ENCODE measurements around the gene SUGP1.

The SUGP1 gene

DNA sequence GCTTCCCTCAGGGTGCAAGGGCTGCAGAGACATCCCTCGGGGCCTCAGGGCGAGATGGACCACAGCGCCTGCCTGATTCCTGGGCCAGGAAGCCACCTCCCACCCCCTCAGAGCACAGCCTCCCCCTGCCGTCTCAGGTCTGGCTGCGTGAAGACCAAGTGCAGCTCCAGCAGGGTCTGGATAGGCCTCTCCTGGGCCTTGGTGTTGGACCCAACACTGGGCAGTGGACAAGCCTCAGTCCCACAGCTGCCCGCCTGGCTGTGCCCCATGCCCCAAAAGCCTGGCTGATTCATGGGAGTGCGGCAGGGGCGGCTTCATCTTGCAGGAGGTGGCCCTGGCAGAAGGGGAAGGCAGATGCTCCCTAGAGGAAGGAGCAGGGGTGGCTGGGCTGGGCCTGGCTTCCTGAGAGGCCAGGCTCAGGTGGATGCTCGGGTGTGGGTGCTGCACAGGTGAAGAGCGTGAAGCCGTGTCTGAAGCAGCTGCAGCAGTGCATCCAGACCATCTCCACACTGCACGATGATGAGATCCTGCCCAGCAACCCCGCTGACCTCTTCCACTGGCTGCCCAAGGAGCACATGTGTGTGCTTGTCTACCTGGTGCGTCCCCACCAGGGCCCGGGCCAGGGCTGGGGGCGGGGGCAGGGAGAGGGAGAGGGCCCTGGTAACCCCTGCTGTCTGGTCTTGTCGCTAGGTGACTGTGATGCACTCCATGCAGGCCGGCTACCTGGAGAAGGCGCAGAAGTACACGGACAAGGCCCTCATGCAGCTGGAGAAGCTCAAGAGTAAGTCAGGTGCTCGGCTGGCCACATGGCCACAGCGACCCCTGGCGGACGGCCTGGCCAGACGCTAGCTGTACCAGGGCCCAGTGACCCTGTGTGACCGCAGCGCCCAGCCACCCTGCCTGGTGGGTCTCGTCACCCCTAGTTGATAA, 22.0 kb upstream of the SUGP1 start:
- no peak for DNase-seq (ENCODE audit: low read depth)

DNA sequence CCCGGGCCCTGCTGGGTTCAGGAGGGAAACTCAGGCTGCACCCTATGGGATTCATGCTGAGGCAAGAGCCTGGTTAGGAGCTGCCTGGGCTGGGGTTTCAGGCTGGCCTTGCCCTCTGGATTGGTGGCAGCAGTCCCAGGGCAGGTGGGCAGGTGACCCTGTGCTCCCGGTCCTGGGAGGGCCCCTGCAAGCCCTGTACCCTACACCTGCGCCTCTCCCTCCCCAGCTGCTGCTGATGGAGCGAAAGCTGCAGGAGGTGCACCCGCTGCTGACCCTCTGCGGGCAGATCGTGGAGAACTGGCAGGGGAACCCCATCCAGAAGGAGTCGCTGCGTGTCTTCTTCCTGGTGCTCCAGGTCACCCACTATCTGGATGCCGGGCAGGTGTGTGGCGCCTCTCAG, 20.7 kb upstream of the SUGP1 start:
- no peak for DNase-seq (ENCODE audit: low read depth)

DNA sequence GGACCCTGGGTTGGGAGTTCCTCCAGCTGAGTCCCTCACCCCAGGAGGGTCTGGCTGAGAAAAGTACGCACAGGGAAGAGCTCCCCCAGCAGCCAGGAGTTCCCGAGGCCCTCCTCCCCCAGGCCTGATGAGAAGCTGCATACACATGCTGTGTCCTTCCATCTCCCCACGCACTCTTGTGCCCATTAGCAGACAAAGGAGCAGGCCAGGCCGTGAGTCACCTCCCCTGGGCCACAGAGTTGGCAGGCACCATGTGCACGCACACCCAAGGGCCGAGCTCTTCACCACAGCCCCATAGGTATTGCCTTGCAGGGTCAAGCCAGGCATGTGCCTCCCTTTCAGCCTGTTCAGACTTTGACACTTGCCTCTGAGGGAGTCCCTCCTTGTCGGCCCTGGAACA, 17.8 kb upstream of the SUGP1 start:
- DNase-seq (ENCODE audit: low read depth) = no peak

DNA sequence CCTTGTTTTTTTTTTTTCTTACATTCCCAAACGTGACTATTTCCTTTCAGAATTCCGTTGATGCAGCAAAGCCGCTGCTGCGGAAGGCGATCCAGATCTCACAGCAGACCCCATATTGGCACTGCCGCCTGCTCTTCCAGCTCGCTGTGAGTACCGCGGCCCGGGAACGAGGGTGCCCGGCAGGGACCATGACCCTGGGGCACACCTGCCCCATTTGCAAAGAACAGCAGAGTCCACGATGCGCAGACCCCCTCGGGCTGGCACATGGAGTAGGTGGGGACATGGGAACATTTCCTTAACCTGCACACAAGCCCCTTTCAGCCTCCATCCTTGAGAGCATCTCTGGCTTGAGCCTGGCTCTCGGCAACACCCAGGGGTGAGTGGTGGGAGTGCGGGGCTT, 16.8 kb upstream of the SUGP1 start:
- no peak for DNase-seq (ENCODE audit: low read depth)

GRCh38 chr19:19336597-19336996, 16.3 kb upstream of the SUGP1 start:
- DNase-seq (ENCODE audit: low read depth) = no peak

DNA sequence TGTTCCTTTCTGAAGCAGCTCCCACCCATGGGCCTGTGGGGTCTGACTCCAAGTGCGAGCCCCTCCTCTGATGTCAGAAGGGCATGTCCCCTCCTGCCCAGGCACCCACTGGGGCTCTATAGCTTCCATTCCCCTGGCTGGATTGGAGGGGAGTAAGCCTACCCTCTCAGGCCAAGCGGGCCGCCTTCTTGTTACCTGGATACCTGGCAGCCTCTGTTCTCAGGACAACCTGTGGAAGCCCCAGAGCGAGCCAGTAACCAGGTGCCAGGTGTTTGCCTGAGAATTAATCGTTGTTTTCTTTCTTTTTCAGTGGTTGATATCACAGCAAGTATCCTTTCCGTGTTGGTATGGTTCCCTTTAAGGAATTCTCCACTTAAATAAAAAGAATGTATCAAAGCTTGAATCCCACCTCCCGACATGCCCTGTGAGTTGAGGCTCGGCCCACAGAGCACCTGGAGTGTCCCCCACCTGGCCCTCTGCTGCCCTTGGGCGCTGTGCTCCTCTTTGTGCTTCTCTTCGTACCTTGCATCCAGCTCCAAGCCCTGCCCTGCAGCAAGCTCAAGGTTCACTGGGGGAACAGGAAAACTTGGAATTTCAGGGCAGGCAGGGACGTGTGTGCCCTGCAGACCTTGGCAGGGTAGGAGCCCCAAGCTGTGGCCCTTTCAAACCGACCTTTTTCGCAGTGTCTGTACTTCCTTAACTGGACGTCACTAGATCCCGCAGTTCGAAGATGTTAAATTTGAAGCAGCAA, 15.3 kb upstream of the SUGP1 start:
- DNase-seq (ENCODE audit: low read depth) = no peak

DNA sequence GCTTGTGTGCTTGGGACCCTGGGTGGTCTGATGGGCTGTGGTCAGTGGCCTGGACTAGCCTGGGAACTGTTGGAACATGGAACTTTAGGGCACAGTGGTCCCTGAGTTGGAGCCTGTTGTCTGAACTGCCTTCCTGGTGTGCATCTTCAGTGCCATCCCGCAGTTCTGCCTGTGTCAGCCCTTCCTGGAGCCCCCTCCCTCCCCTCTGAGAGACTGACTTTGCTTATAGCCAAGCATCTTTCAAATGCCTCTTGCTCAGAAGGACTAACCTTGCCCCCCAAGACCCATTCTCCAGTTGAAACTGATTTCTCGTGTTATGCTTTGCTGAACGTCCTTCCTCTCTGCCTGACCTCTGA, 14.7 kb upstream of the SUGP1 start:
- no peak for DNase-seq (ENCODE audit: low read depth)

- no peak for DNase-seq (ENCODE audit: low read depth)
These were observed 14.0 kb upstream of the SUGP1 start for GRCh38 chr19:19334063-19334988.

GRCh38 chr19:19329126-19329525, 8.8 kb upstream of the SUGP1 start:
- no peak for DNase-seq (ENCODE audit: low read depth)

DNA sequence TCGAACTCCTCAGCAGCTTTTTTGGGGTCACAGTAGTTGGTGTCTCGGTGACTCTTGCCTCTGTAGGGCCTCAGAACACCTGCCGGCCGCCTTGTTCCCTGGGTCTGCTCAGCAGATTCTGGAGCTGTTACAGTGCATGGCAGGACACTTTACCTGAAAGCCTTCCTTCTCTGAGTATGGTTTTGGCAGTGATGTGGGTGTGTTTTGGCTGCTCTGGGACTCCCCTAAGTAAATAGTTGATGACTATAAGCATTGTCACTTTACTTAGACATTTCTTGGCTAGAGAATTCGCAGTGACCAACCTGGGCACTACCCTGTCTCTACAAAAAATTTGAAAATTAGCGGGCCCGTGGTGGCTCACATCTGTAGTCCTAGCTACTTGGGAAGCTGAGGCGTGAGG, 7.4 kb upstream of the SUGP1 start:
- DNase-seq (ENCODE audit: low read depth) = no peak

- no peak for DNase-seq (ENCODE audit: low read depth)
These were observed 3.9 kb upstream of the SUGP1 start for GRCh38 chr19:19324059-19324770.

- DNase-seq (ENCODE audit: low read depth) = no peak
These were observed 850 bp upstream of the SUGP1 start for GRCh38 chr19:19321141-19321577.

- no peak for DNase-seq (ENCODE audit: low read depth)
These were observed 463 bp downstream of the SUGP1 start for GRCh38 chr19:19319732-19320360.

GRCh38 chr19:19316082-19316481, 4.2 kb downstream of the SUGP1 start:
- no peak for DNase-seq (ENCODE audit: low read depth)

DNA sequence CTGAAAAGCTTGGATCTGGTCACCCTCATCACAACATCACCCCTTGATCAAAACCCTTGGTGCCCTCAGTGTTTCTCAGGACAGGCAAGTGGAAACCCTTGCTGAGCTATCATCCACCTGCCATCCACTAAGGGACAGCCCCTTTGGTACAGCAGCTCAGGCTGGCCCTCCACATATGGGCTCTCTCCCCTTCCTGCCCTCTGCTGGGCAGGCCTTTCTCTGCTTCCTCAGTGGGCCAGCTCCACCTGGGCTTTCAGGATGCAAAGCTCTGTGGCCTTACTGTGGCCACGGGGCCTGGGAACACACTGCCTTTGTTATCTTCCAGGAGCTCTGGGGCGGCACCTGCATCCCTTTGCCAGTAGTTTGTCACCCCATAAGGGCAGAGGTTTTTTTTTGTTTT, 4.9 kb downstream of the SUGP1 start:
- no peak for DNase-seq (ENCODE audit: low read depth)

DNA sequence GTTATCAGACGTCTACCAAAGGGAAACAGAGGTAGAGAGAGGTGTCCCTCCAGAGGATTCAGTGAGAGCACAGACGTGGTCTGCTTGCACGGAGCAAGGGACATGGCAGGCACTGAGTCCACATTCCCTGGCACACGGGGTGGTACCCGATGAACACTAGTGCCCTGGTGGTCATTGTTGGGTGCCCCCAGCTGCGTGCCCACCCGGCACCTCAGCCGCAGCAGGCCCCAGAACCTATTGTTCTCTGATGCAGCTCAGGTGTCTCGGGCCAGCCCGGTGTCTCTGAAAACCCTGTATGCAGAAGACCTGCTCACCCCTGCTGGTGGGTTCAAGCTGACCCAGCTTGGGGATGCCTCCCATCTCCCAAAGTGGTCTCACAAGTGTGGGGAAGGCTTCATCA, 11.9 kb downstream of the SUGP1 start:
- no peak for DNase-seq (ENCODE audit: low read depth)

DNA sequence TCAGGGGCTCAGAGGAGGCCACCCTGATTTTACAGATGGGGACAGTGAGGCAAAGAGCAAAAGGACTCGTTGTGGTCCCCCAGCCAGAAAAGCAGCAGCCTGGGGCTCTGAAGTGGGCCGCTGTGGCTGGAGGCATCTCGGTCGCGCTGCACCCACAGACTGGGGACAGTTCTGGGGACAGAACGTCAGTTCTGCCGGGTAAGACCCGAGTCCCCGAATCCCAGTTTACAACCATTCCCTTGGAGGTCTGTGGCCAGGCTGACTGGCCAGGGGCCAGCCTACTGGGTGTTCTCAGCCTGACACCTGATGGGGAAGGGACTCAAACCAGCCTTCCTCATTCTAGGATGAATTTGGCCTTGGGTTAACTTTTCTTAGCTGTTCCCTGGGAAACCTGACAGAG, 14.1 kb downstream of the SUGP1 start:
- DNase-seq (ENCODE audit: low read depth) = no peak

- no peak for DNase-seq (ENCODE audit: low read depth)
These were observed 14.6 kb downstream of the SUGP1 start for GRCh38 chr19:19305696-19306095.

DNA sequence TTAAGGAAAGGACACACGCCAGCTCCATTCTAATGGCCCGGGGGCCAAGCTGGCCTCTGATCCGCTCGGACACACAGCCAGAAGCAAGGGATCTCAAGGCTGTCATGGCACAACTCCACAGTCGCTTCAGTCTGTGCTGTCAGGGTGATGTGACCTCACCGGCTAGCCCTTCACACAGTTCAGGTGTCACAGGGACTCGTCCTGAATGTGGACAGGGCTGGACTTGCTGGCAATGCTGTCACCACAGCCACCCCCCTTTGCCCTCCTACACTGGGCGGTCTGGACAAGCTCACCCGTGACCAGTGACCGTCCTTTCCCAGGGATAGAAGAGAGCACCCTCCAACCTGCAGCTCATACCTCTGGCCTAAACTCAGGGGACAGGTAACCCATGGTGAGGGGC, 15.2 kb downstream of the SUGP1 start:
- no peak for DNase-seq (ENCODE audit: low read depth)

GRCh38 chr19:19304186-19304965, 15.9 kb downstream of the SUGP1 start:
- DNase-seq (ENCODE audit: low read depth) = no peak
